HG03520 (cell line): ENCODE results near the gene SIAE.
A peak's percentile ranks its signal among the peaks of the same experiment; 100 is the strongest.

ENCODE experiments used
- ATAC-seq: cut with Tn5 transposase; IDR thresholded peaks from one replicate; pipeline ENCODE4 v1.9.1; 2021; ENCODE audit warnings: mild to moderate bottlenecking, moderate library complexity; ENCODE audit not compliant: unreplicated experiment

The SIAE gene, protein sequence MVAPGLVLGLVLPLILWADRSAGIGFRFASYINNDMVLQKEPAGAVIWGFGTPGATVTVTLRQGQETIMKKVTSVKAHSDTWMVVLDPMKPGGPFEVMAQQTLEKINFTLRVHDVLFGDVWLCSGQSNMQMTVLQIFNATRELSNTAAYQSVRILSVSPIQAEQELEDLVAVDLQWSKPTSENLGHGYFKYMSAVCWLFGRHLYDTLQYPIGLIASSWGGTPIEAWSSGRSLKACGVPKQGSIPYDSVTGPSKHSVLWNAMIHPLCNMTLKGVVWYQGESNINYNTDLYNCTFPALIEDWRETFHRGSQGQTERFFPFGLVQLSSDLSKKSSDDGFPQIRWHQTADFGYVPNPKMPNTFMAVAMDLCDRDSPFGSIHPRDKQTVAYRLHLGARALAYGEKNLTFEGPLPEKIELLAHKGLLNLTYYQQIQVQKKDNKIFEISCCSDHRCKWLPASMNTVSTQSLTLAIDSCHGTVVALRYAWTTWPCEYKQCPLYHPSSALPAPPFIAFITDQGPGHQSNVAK

GRCh38 chr11:124673333-124674167 is at the start of gene SIAE, which contains the start of gene SPA17:
TSS of gene SIAE (minus strand) at chr11:124673739. CDS start at chr11:124673708, 31 bp downstream.
TSS of gene SPA17 (plus strand) at chr11:124673904. CDS start at chr11:124675265, 1,361 bp downstream.
- ATAC-seq = peak; percentile 77

GRCh38 chr11:124722176-124722575 is 48.6 kb upstream of the SIAE start:
- no peak for ATAC-seq

GRCh38 chr11:124719534-124719933 is 46.0 kb upstream of the SIAE start:
- no peak for ATAC-seq

GRCh38 chr11:124718801-124719200 is 45.3 kb upstream of the SIAE start:
- no peak for ATAC-seq

- ATAC-seq = no peak
These were observed 44.5 kb upstream of the SIAE start for GRCh38 chr11:124717786-124718651.

DNA sequence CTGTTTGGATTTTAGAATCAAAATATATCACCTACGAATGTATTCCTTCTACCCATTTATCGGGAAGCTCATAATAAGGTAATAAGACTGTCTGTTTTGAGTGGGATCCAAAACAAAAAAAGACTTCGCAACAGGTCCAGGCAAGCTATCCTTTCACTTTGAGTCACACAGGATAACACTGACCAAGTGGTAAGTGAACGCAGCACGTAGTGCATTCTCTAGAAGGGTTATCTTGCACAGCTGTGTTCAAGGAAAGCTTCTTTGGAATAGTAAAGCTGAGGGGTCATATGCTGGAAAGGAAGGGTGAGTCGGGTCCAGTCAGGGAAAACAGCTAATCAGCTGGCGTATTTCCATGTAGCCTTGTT is 43.9 kb upstream of the SIAE start:
- ATAC-seq = no peak

- no peak for ATAC-seq
These were observed 43.1 kb upstream of the SIAE start for GRCh38 chr11:124716591-124716990.

DNA sequence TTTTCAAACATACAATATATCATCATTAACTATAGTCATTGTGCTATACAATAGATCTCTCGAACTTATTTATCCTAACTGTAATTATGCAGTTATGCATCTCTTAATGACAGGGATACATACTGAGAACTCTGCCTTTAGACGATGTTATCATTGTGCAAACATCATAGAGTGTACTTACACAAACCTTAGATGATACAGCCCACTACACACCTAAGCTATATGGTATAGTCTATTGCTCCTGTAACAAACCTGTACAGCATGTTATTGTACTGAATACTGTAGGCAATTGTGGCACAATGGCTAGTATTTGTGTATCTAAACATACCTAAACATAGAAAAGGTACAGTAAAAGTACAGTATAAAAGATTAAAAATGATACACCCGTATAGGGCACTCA is 38.9 kb upstream of the SIAE start:
- no peak for ATAC-seq

- no peak for ATAC-seq
These were observed 34.3 kb upstream of the SIAE start for GRCh38 chr11:124707829-124708228.

GRCh38 chr11:124700028-124700427 is 26.5 kb upstream of the SIAE start:
- ATAC-seq = no peak

DNA sequence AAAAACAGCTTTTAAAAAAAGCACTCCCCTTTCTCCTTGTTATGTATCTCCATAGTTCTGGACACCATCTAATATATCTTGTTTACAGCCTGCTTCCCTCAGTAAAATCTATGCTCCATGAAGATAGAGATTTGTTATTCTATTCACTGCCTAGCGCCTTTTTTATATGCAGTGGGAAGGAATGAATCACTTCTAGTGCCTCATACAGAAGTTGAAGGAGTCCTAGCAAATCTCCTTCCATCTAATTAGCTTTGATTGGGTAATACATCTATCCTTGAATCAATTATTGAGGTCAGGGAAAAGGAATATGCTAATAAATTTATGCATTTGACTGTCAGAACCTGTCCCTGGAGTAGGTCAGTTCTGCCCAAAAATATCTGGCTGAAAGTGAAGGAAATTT is 26.0 kb upstream of the SIAE start:
- no peak for ATAC-seq

DNA sequence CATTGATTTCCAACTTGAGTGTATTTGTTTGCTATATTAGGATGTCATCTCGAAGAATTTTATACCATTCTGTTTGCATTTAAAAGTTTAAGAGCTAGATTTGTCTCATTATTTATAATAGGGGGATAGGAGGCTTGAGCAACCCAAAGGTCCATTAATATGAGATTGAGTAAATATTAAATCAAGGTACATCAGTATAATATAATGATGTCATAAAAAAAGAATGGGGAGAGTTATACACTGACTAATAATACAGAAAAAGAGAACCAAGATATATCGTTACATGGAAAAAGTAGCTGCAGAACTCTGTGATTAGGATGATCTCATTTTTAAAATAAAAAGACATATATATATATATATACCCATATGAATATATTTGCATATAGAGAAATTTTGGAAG is 19.6 kb upstream of the SIAE start:
- ATAC-seq = no peak

GRCh38 chr11:124682443-124682842 is 8.9 kb upstream of the SIAE start:
- ATAC-seq = no peak

- no peak for ATAC-seq
These were observed 7.9 kb upstream of the SIAE start for GRCh38 chr11:124681421-124681820.

DNA sequence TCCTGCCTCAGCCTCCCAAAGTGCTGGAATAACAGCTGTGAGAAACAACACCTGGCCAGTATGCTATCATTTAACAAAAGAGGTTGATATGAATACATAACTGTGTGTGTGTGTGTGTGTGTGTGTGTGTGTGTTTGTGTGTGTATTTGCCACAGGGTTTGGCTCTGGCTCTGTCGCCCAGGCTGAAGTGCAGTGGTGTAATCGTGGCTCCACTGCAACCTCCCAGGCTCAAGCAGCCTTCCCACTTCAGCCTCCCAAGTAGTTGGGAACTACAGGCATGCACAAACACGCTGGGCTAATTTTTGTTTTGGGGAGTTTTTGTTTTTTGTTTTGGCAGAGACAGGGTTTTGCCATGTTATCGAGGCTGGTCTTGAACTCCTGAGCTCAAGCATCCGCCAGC is 4.9 kb upstream of the SIAE start:
- no peak for ATAC-seq

GRCh38 chr11:124676386-124676785 is 2.8 kb upstream of the SIAE start:
- no peak for ATAC-seq

DNA sequence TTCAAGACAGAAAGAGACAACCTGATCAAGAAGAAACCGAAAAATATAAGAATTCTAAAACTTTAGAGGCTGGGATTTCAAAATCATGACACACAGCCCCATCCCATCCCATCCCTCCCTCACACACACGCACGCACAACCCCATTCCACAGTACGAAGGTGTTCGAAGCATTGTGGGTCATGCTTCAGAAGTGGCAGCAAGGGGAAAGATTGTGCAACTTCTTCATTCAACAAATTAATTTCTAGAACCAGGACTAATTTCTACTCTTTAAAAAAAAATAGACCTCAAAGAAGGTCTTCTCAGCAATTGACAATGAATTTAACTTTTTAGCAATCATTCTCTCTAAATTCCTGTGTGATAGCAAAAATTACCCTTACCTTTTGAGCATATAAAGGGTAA is 1.0 kb upstream of the SIAE start:
- ATAC-seq = no peak

DNA sequence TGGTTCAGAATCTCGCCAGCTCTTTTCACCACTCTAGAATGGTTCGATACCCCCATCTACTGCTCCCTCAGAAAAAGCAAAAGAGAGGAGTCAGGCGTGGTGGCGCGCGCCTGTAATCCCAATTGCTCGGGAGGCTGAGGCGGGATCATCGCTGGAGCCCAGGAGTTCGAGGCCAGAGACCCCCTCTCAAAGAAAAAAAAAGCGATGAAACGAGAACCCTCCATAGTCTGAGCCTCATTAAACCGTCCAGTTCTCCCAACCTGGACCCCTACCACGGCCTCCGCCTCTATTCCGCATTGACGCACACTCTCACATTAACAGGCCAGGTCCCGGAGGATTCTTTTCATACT is 604 bp upstream of the SIAE start:
- no peak for ATAC-seq

- no peak for ATAC-seq
These were observed 863 bp downstream of the SIAE start for GRCh38 chr11:124672536-124673215.

DNA sequence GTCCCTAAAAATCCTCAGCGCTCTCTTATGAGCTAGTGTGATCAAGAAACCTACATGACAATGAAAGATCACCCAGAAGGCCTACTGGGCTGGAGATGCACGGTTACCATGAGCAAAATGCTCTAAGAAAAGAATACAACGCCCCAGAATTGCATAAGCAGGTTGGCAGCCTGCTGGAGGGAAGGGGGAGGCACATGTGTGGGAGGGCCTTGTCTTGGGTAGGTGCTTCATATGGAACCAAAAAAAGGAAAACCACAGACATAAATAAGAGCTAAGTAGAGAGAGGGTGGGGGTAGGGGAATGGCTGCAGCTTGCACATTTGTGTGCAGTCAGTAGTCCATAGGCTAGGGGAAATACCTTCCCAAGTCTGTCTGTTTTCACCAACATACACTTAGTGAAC is 2.8 kb downstream of the SIAE start:
- ATAC-seq = no peak
